ENCODE data around the gene HPS4.
A peak's percentile ranks its signal among the peaks of the same experiment; 100 is the strongest.

The HPS4 gene

DNA sequence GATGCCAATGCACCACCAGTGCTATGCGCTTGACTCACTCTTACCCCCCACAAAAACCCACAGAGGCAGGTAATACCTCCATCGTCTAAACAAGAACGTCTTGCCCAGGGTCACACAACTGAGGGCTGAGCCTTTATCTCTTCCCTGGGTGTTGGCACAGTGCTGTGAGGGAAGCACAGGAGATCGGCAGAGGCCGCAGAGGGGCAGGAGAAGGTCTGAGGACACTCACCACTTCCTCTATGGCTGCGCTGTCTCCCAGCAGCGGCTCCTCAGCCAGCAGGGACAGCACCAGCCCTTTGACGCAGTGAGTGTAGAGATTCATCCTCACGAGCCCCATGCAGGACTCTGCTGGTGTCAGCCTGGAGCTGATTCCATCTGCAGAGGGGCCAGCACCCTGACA lies 19.9 kb downstream of the HPS4 start:
- no peak for DNase-seq

GRCh38 chr22:26463101-26463661 lies 20.4 kb downstream of the HPS4 start:
- no peak for DNase-seq

- DNase-seq: no peak
Observed at GRCh38 chr22:26462641-26463040, 20.9 kb downstream of the HPS4 start.

DNA sequence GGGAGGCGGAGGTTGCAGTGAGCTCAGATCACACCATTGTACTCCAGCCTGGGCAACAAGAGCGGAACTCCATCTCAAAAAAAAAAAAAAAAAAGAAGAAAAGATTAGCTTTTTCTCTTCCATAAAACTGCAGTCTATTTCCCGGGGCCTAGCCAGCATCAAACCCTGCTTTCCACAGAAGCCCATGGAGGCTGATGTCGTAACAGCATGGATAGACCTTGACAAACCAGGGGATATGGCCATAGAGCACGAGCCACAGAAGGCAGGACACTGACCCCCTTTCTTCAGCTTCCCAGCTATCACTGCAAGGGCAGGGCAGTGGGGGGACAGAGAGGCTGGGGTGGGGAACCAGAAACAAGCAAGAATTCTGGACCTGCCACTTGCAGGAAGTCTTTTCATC lies 21.5 kb downstream of the HPS4 start:
- DNase-seq: no peak

- peak; percentile 54 for DNase-seq
Observed at GRCh38 chr22:26461188-26461810, 22.3 kb downstream of the HPS4 start.

- no peak for DNase-seq
Observed at GRCh38 chr22:26460202-26460601, 23.4 kb downstream of the HPS4 start.

- no peak for DNase-seq
Observed at GRCh38 chr22:26457661-26458272, 25.8 kb downstream of the HPS4 start.

DNA sequence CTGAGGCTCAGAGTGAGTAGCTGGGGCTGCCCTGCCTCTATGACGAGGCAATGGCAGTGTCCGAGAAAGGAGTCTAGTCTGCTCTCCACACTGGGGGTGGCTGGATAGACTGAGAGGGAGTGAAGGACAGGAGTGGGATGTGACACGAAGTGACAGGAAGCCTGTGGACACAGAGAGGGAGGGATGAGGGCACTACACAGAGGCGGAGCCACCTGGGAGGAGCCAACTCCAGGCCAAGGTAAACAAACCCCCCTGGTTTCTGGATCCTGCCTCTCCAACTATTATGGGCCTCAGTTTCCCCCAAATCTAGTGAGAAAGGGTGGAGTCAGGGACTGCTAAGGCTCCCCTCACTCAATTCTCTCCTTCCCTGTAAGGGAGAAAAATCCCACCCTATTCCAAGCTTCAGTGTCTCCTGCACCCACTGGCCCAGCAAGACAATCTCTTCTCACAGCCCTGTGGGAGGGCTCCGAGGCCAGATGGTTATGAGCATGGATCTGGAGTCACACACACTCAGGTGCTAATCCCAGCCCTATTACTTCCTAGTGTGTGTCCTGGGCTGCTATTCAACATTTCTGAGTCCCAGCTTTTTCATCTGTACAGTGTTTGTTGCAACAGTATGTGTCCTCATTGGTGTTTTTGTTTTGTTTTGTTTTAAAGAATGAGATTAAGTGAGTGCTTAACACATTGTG lies 29.6 kb downstream of the HPS4 start:
- DNase-seq: no peak

DNA sequence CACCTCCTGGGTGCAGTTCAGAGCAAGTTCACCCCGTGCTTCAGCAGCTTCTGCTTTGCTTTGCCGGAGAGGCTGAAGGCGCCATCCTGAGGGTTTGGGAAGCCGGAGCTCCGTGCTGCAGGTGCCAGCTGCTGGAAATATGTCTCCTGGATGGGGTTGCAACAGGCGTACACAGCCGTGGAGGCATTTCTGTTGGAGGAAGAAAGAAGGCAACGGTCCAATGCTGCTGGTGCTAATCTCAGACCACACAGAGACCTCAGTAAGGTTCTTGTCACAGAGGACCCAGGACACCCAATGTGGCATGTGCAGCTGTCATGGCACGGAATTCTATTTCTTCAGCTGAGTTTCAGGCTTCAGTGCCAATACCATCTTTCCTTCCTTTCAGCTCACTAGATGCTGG lies 30.4 kb downstream of the HPS4 start:
- DNase-seq: no peak

DNA sequence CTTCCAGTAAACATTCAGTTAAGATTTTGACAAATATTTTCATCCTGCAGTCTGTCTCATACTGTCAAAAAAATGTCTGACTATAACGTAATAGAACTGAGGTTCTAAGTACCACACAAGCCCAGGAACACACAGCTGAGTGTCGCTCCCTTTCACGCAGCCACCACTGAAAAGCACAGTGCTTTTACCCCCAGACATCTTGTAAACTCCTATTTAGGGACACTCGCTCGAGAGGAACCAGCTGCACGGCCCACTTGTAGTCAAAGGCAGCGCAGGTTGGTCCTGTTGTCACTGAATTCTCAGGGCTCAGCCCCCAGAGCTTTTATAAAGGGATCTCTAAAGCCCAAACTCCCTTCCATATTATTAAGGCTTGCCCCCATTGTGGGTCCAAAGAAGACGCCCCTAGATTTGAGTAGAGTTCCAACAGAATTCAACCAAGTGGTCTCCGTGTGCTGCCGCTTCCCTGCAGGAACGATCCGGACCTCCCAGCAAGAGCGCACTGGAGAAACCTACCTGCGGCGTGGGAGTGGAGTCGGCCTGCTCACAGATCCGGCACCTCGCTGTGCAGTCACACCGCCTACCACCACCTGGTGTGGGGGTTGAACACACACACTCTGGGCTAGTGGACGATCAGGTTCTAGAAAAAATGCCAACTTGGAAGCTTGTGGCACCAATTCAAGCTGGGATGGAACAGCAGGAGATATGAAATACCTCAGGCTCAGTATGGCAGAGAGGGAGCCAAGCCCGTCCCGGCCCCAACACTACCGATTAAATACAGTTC lies 31.2 kb downstream of the HPS4 start:
- DNase-seq: no peak

GRCh38 chr22:26450453-26451185 lies 33.0 kb downstream of the HPS4 start:
- DNase-seq: no peak

DNA sequence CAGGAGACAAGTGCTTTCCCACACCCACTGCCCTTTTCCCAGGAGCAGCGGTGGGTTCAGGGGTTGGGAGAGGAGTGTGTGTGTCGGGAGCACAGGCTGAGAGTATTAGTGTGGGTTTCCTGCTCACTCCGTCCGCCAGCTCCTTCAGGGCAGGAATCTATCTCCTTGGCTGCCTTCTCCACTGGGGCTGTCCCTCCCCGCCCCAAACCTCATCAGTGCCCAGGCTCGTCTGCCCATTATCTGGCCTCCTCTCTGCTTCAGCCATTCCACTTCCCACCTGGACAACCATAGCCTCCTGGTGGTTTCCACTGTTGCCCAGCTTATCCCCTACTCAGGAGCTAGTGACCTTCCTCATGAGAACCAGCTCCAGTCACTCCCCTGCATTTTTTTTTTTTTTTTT lies 34.6 kb downstream of the HPS4 start:
- DNase-seq: no peak

GRCh38 chr22:26448334-26448733 lies 35.2 kb downstream of the HPS4 start:
- DNase-seq: no peak

GRCh38 chr22:26447584-26448329 lies 35.8 kb downstream of the HPS4 start:
- no peak for DNase-seq

- no peak for DNase-seq
Observed at GRCh38 chr22:26446808-26447515, 36.6 kb downstream of the HPS4 start.

DNA sequence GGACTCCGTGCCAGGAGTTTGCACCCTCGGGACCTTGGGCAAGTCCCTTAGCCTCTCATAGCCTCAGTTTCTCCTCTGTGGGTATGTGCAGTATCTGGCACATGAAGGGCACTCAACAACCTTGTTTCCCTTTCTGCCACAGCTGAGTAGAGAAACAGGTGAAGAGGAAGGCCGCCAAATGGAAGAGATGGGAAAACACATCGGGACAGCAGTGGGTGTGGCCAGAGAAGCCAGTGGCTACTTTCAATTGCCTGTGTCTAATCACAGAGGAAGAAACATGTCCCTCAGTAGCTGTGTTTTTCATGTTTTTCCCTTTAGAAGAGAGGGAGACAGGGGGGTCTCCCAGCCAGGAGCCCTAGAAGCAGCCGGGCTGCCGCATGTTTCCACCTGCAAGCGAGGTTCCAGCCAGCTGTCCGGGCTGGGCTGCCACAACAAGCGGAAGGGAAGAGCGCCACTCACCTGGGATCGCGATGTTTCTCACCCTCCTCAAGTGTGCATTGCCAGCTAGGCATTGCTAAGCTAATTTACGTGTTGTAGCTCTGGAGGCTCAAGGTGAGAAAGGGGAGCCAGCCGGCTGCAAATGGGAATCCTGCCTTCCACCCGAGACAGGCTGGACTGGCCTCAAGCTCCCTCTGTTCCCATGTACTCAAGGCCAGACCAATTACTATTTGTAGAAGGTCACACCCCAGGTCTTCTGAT lies 37.9 kb downstream of the HPS4 start:
- no peak for DNase-seq

- no peak for DNase-seq
Observed at GRCh38 chr22:26444777-26445176, 38.8 kb downstream of the HPS4 start.

GRCh38 chr22:26443901-26444690 lies 39.5 kb downstream of the HPS4 start:
- DNase-seq: no peak

- DNase-seq: no peak
Observed at GRCh38 chr22:26442086-26442756, 41.4 kb downstream of the HPS4 start.
